Pancreas (tissue), 10 donors: ENCODE results near the gene CSH1. TPM values are rescaled to one million over a fixed set of nuclear protein-coding genes. Genes with fewer than 3 reads are reported as not detected.
A peak's percentile ranks its signal among the peaks of the same experiment; 100 is the strongest.
"Not testable (repeated sequence)": the region's sequence is repeated elsewhere in the genome, so short reads cannot be mapped to it uniquely, and the experiment has no call there.

Source experiments
- ATAC-seq, 4 donors: fragments of 200-7000 bp; cut with Tn5 transposase; one replicate each; pipeline versions ENCODE4 v1.8.0 to v1.9.1; 2020; ENCODE audit warnings: mild to moderate bottlenecking in 4 of 4, moderate library complexity in 4 of 4
- DNase-seq, 6 donors: peaks; one replicate each; pipeline ENCODE4 v3.0.0-alpha.2; 2020
- FAIRE-seq: peaks from 2 replicates; lab custom pipeline; 2012; peaks lifted over from hg19 to GRCh38; lab: Jason Lieb, UNC
- H3K27ac ChIP-seq, 4 donors: fragments of 200-600 bp; sonication (generic); 1 replicate in 3 of 4; 2 replicates in 1 of 4; pipeline versions ENCODE4 v1.5.0 to v1.8.0; 2020
- H3K27me3 ChIP-seq, 4 donors: fragments of 200-600 bp; one replicate each; pipeline ENCODE4 v1.8.0; 2021
- H3K36me3 ChIP-seq, 3 donors: fragments of 200-600 bp; sonication (generic) in 1 of 3; one replicate each; pipeline versions ENCODE4 v1.5.0 to v1.8.0; 2020 to 2021
- H3K4me1 ChIP-seq, 3 donors: fragments of 200-600 bp; one replicate each; pipeline ENCODE4 v1.8.0; 2021
- H3K4me3 ChIP-seq, 4 donors: fragments of 200-600 bp; sonication (generic) in 2 of 4; one replicate each; pipeline versions ENCODE4 v1.5.0 to v1.8.0; 2020 to 2021
- H3K9me3 ChIP-seq, 4 donors: fragments of 200-600 bp; one replicate each; pipeline ENCODE4 v1.8.0; 2021
- CTCF ChIP-seq, 4 donors: fragments of 200-600 bp; sonication (generic) in 3 of 4; IDR thresholded peaks; one replicate each; pipeline versions ENCODE4 v1.5.0 to v1.8.0; 2021; ENCODE audit warnings: antibody characterized with exemption in 4 of 4
- WGBS, 2 donors: extraction: QIAGEN DNeasy Blood & Tissue Kit; methylation state at CpG; one replicate each; pipeline ENCODE4 v1.1.7; 2013; 5-methylcytosine and 5-hydroxymethylcytosine counted together
- intact Hi-C, 3 donors: fragments of 100-400 bp; cut with DNase I; formaldehyde crosslinking; loops; one replicate each; pipeline versions ENCODE4 v1.11.1 to v1.14.2; 2022
- polyA plus RNA-seq, 2 donors: library from polyadenylated mRNA; stranded (reverse); fragments of 200-250 nt; gene quantifications; one replicate each; pipeline ENCODE4 v1.2.3, GENCODE V29; 2013
- total RNA-seq, 6 donors: library from RNA; stranded (reverse); fragmentation: NEBNext Ultra II Directional in 4 of 6; extraction: Animal tissue kit (Norgen Biotek cat#: 25700) in 4 of 6; gene quantifications; one replicate each; pipeline versions ENCODE4 v1.2.1 to v1.2.4, GENCODE V29; 2021 to 2023
- donor health status: healthy with polysubstance abuse.
- donor health status: DM: no; HTN: no; CAD: no; lungs with moderate emphysema.
- donor health status: DM: no; HTN: no; CAD: no.
- donor health status: control.
- donor health status: control.
- donor health status: Bipolar disorder and iron deficiency.
- donor health status: DM: yes; HTN: yes; CAD: no.
- donor health status: DM: no; HTN: no; CAD: no.
- donor health status: DM: no; HTN: no; CAD: no.
- donor health status: DM: yes; HTN: yes; CAD: no.

Gene CSH1
- not detected for total RNA-seq
- polyA plus RNA-seq: not detected

- H3K9me3 ChIP-seq, H3K36me3 ChIP-seq, H3K4me3 ChIP-seq, DNase-seq, ATAC-seq, H3K4me1 ChIP-seq, intact Hi-C loops, FAIRE-seq, H3K27ac ChIP-seq, H3K27me3 ChIP-seq: not testable (repeated sequence)
- 79 to 98% methylated on average over 7 to 9 of the region's 14 CpGs for WGBS, 2 donors
These were observed at the start of gene CSH1 for GRCh38 chr17:63896524-63897354. Gene CSH1, minus strand, starts transcription at chr17:63896574. Its CDS starts 63 bp downstream, at chr17:63896511.

- Histone ChIP-seq H3K27me3 (no peaks in the 10 kb centered on the region), H3K36me3 (no peaks in the 10 kb centered on the region), H3K9me3 (no peaks in the 10 kb centered on the region), H3K4me3 (no peak overlapping the region), H3K4me1 (no peaks in the 10 kb centered on the region), H3K27ac (no peak overlapping the region)
- ATAC-seq (no peak), DNase-seq (peak in 1 of 6 donors; percentile 42), FAIRE-seq (no peak)
- WGBS, 2 donors: 46 to 61% methylated on average over 6 of the region's 6 CpGs
- intact Hi-C loops: no loop called here
- no peak for TF ChIP-seq CTCF (IDR thresholded peaks at IDR 0.05)
These were observed 49.5 kb upstream of the CSH1 start for GRCh38 chr17:63945784-63946439.

GRCh38 chr17:63944736-63945499 lies 48.5 kb upstream of the CSH1 start:
- Histone ChIP-seq H3K36me3 (no peaks in the 10 kb centered on the region), H3K27ac (no peak overlapping the region), H3K9me3 (no peaks in the 10 kb centered on the region), H3K4me3 (no peak overlapping the region), H3K4me1 (no peaks in the 10 kb centered on the region), H3K27me3 (no peaks in the 10 kb centered on the region)
- FAIRE-seq (no peak), DNase-seq (peak in 1 of 6 donors; percentile 62), ATAC-seq (no peak)
- intact Hi-C loops: no loop called here
- no peak for TF ChIP-seq CTCF (IDR thresholded peaks at IDR 0.05)
- 63 to 71% methylated on average over 24 of the region's 24 CpGs for WGBS, 2 donors

GRCh38 chr17:63943745-63944144 lies 47.4 kb upstream of the CSH1 start:
- no peak for DNase-seq
- H3K9me3 ChIP-seq: no peaks in the 10 kb centered on the region
- H3K27me3 ChIP-seq: no peaks in the 10 kb centered on the region
- no peak for FAIRE-seq
- TF ChIP-seq CTCF (IDR thresholded peaks at IDR 0.05): no peak
- no peaks in the 10 kb centered on the region for H3K4me1 ChIP-seq
- H3K27ac ChIP-seq: no peak overlapping the region
- intact Hi-C loops: no loop called here
- 72 to 79% methylated on average over 9 of the region's 9 CpGs for WGBS, 2 donors
- no peaks in the 10 kb centered on the region for H3K36me3 ChIP-seq
- H3K4me3 ChIP-seq: no peak overlapping the region
- ATAC-seq: no peak

GRCh38 chr17:63942309-63942985 lies 46.1 kb upstream of the CSH1 start:
- FAIRE-seq (no peak), DNase-seq (peak in 1 of 6 donors; percentile 35), ATAC-seq (no peak)
- Histone ChIP-seq H3K36me3 (no peaks in the 10 kb centered on the region), H3K27me3 (no peaks in the 10 kb centered on the region), H3K4me3 (no peak overlapping the region), H3K4me1 (no peaks in the 10 kb centered on the region), H3K9me3 (no peaks in the 10 kb centered on the region), H3K27ac (no peak overlapping the region)
- TF ChIP-seq CTCF (IDR thresholded peaks at IDR 0.05): no peak
- intact Hi-C loops: no loop called here
- 77 to 87% methylated on average over 21 of the region's 21 CpGs for WGBS, 2 donors
